Upper lobe of left lung (tissue), 4 donors: ENCODE measurements around the gene CYP4F12.

ENCODE experiments used
- CTCF ChIP-seq, 6 experiments: fragments of 450-650 bp in 4 of 6; fragments of 200-600 bp in 2 of 6; sonication (generic) in 2 of 6; IDR thresholded peaks; one replicate each; pipeline ENCODE4 v1.5.1; 2016 to 2019; ENCODE audit warnings: antibody characterized with exemption in 6 of 6
- EP300 ChIP-seq, 4 donors: sonication (generic); formaldehyde crosslinking; IDR thresholded peaks; one replicate each; pipeline ENCODE4 v1.5.1; 2017; ENCODE audit warnings: antibody characterized with exemption in 4 of 4, control low read depth in 2 of 4
- POLR2A ChIP-seq, 4 donors: fragments of 450-650 bp; IDR thresholded peaks; one replicate each; pipeline ENCODE4 v1.5.1; 2016 to 2017; ENCODE audit warnings: antibody characterized with exemption in 4 of 4, mild to moderate bottlenecking in 2 of 4
- POLR2AphosphoS5 ChIP-seq, 2 donors: sonication (generic); formaldehyde crosslinking; IDR thresholded peaks; one replicate each; pipeline ENCODE4 v1.5.1; 2017; ENCODE audit warnings: antibody characterized with exemption in 2 of 2

- TF ChIP-seq CTCF (IDR thresholded peaks at IDR 0.05) (no peak), POLR2A (IDR thresholded peaks at IDR 0.05) (no peak), POLR2AphosphoS5 (IDR thresholded peaks at IDR 0.05) (no peak), EP300 (IDR thresholded peaks at IDR 0.05) (no peak)
Measured at GRCh38 chr19:15679089-15679488, 6.2 kb downstream of the CYP4F12 start.
